SK-N-MC (cell line): Measurements from ENCODE around the gene SHD.
A peak's percentile ranks its signal among the peaks of the same experiment; 100 is the strongest.
"Not testable (repeated sequence)": the region's sequence is repeated elsewhere in the genome, so short reads cannot be mapped to it uniquely, and the experiment has no call there.

Experiments
- DNase-seq: peaks from one replicate; pipeline ENCODE4 v3.0.0-alpha.2; 2011; ENCODE audit warnings: low read depth, low spot score
- H3K27ac ChIP-seq: fragments of 200-600 bp; sonication (generic); 2 replicates; pipeline ENCODE4 v1.5.1; 2016; ENCODE audit warnings: mixed run types
- H3K36me3 ChIP-seq: fragments of 200-600 bp; sonication (generic); 2 replicates; pipeline ENCODE4 v1.6.1; 2017; ENCODE audit warnings: antibody characterized with exemption, low read length, mixed read lengths; ENCODE audit not compliant: insufficient read depth
- H3K4me3 ChIP-seq: fragments of 200-600 bp; sonication (generic); 2 replicates; pipeline ENCODE4 v1.5.1; 2016
- H3K9ac ChIP-seq: fragments of 200-600 bp; sonication (generic); 2 replicates; pipeline ENCODE4 v1.8.0; 2017; ENCODE audit warnings: mixed run types, mixed read lengths; ENCODE audit not compliant: insufficient read length
- H3K9me3 ChIP-seq: fragments of 200-600 bp; sonication (generic); 2 replicates; pipeline ENCODE4 v1.6.1; 2017; ENCODE audit warnings: low read depth, mild to moderate bottlenecking, antibody characterized with exemption, low read length, moderate library complexity, mixed read lengths
- EZH2 ChIP-seq: fragments of 200-600 bp; sonication (generic); IDR thresholded peaks from one replicate; pipeline ENCODE4 v1.6.1; 2017; ENCODE audit warnings: antibody characterized with exemption
- FOXP2 ChIP-seq: optimal IDR thresholded peaks from 2 replicates; pipeline ENCODE3; 2011; ENCODE audit warnings: mild to moderate bottlenecking, moderate library complexity; ENCODE audit not compliant: insufficient read depth; ENCODE audit errors: extremely low read length, control extremely low read depth
- POLR2AphosphoS5 ChIP-seq: IDR thresholded peaks from 2 replicates; pipeline ENCODE4 v1.6.1; 2012; ENCODE audit warnings: mild to moderate bottlenecking, low read depth, low read length, borderline replicate concordance

SHD gene

DNA sequence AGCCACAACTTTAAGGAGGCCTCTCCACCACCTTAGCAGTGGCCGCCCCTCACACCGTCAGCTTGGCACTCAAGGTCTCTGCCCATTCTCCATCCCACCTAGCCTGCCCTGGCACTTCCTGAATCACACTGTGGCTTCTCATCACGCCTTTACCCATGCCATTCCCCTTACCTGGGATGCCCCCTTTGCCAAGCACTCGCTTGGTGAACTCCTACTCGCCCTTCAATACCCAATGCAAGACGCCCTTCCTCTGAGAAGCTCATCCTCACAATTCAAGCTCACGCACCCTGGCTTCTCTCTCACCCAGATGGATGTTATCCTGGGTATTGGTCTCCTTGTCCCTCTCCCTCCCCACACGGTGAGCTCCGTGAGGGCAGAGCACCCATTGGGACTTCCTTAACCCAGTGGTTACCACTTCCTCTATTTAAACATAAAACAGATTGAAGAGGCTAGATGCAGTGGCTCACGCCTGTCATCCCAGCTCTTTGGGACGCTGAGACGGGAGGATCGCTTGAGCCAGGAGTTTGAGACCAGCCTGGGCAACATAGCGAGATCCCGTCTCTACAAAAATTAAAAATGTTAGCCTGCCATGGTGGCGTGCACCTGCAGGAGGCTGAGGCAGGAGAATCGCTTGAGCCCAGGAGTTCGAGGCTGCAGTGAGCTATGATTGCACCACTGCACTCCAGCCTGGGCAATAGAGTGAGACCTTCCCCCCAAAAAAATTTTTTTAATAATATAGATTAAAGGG, 12.6 kb upstream of the SHD start:
- Histone ChIP-seq H3K9me3 (no peaks in the 10 kb centered on the region), H3K36me3 (peaks cover 10% of the 10 kb centered on the region; the same call in 1 of the 2 replicates)
- no peak for DNase-seq

GRCh38 chr19:4267101-4267900, 11.8 kb upstream of the SHD start:
- Histone ChIP-seq H3K4me3 (no peak overlapping the region), H3K27ac (no peak overlapping the region), H3K36me3 (peaks cover 10% of the 10 kb centered on the region; the same call in 1 of the 2 replicates), H3K9me3 (no peaks in the 10 kb centered on the region), H3K9ac (no peak overlapping the region)
- TF ChIP-seq FOXP2 (no peak), EZH2 (no peak), POLR2AphosphoS5 (no peak)
- DNase-seq: peak; percentile 20

More for the DNA sequence above, 12.6 kb upstream of the SHD start:
- H3K4me3 ChIP-seq: no peak overlapping the region
- no peak overlapping the region for H3K9ac ChIP-seq
- TF ChIP-seq FOXP2: no peak
- no peak for TF ChIP-seq POLR2AphosphoS5
- H3K27ac ChIP-seq: no peak overlapping the region

DNA sequence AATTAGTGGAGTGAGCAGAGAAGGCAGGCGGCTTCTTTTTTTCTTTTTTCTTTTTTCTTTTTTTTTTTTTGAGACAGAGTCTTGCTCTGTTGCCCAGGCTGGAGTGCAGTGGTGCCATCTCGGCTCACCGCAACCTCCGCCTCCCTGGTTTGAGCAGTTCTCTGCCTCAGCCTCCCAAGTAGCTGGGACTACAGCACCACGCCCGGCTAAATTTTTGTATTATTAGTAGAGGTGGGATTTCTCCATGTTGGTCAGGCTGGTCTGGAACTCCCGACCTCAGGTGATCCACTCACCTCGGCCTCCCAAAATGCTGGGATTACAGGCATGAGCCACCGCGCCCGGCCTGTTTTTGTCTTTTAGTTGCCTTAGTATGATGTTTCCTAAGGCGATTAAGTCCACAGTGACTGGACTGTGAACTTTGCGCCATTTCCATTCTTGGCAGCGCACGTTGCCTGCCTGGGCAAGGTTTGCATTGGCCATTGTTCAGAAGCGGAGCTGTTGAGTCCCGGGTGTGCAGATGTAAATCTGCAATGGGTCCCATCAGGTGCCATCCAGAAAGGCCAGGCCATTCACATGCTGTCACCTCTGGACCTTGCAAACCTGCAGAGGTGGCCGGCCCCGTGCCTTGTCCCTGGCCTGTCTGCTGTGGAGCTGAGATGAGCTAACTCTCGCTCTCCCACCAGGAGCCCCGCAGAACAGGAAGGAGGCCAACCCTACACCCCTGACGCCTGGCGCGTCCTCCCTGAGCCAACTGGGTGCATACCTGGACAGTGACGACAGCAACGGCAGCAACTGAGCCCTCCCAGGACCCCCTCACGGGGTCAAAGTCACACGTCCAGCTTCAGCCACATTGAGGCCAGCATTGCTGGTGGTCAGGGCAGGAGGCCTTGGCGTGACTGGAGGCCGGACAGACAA, 10.9 kb upstream of the SHD start:
- peaks cover 10% of the 10 kb centered on the region; the same call in 1 of the 2 replicates for H3K36me3 ChIP-seq
- H3K4me3 ChIP-seq: no peak overlapping the region
- no peaks in the 10 kb centered on the region for H3K9me3 ChIP-seq
- H3K9ac ChIP-seq: no peak overlapping the region
- H3K27ac ChIP-seq: no peak overlapping the region
- no peak for DNase-seq
- TF ChIP-seq POLR2AphosphoS5 (no peak), EZH2 (no peak), FOXP2 (no peak)

DNA sequence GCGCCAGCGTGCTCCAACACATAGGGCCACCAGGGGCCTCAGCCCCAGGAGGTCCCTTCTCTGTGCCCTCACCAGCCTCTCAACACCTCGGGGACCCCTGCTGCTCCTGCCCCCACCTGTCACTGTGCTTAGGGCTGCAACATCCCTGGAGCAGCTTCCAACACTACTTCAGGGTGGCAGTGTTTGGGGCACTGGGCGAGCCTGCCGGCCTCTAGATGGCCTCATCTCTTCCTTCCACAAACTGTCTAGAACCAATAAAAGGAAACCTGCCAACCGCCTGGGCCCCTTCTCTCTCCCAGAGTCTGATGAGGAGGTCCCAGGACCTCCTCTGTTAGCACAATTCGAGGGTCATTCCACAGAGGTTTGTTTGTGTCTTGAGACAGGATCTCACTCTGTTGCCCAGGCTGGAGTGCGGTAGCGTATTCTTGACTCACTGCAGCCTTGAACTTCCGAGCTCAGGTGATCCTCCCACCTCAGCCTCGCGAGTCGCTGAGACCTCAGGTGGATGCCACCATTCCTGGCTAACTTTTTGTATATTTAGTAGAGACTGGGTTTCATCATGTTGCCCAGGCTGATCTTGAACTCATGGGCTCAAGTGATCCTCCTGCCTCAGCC, 10.1 kb upstream of the SHD start:
- Histone ChIP-seq H3K9me3 (no peaks in the 10 kb centered on the region), H3K36me3 (peaks cover 10% of the 10 kb centered on the region; the same call in 1 of the 2 replicates), H3K9ac (no peak overlapping the region), H3K27ac (no peak overlapping the region), H3K4me3 (no peak overlapping the region)
- TF ChIP-seq POLR2AphosphoS5 (no peak), FOXP2 (no peak), EZH2 (no peak)
- DNase-seq: no peak

- H3K27ac ChIP-seq: no peak overlapping the region
- peaks cover 6% of the 10 kb centered on the region; the same call in 1 of the 2 replicates for H3K36me3 ChIP-seq
- H3K9me3 ChIP-seq: no peaks in the 10 kb centered on the region
- no peak overlapping the region for H3K4me3 ChIP-seq
- DNase-seq: no peak
- no peak overlapping the region for H3K9ac ChIP-seq
- no peak for TF ChIP-seq POLR2AphosphoS5
These were observed 6.2 kb upstream of the SHD start for GRCh38 chr19:4272894-4273293.

GRCh38 chr19:4274321-4274686, 4.8 kb upstream of the SHD start:
- not testable (repeated sequence) for H3K4me3 ChIP-seq, DNase-seq, H3K9me3 ChIP-seq, H3K9ac ChIP-seq, H3K36me3 ChIP-seq, H3K27ac ChIP-seq

- H3K9me3 ChIP-seq: no peaks in the 10 kb centered on the region
- TF ChIP-seq EZH2: no peak
- TF ChIP-seq FOXP2: no peak
- no peak for TF ChIP-seq POLR2AphosphoS5
- no peak for DNase-seq
- H3K4me3 ChIP-seq: no peak overlapping the region
- H3K36me3 ChIP-seq: no peaks in the 10 kb centered on the region
- H3K27ac ChIP-seq: no peak overlapping the region
- no peak overlapping the region for H3K9ac ChIP-seq
These were observed 1.8 kb upstream of the SHD start for GRCh38 chr19:4277191-4277696.
